AG09319 (cell line): Measurements from ENCODE around the gene MTO1.

Source experiments
- DNase-seq: peaks from one replicate; pipeline ENCODE4 v3.0.0-alpha.2; 2010; ENCODE audit warnings: low read depth; ENCODE audit errors: extremely low read depth
- CTCF ChIP-seq: IDR thresholded peaks from 2 replicates; pipeline ENCODE4 v1.5.1; 2011; ENCODE audit warnings: low read depth, mild to moderate bottlenecking, inconsistent platforms, low read length, moderate library complexity

MTO1 gene

GRCh38 chr6:73477407-73477806 lies 15.9 kb downstream of the MTO1 start:
- no peak for DNase-seq
- TF ChIP-seq CTCF, result no peak

GRCh38 chr6:73481969-73482368 lies 20.4 kb downstream of the MTO1 start:
- TF ChIP-seq CTCF, result no peak
- DNase-seq, result no peak

- no peak for DNase-seq
- TF ChIP-seq CTCF, result no peak
Measured at GRCh38 chr6:73484438-73484837, 22.9 kb downstream of the MTO1 start.

- DNase-seq, result no peak
- TF ChIP-seq CTCF, result no peak
Measured at GRCh38 chr6:73487473-73487872, 25.9 kb downstream of the MTO1 start.

- DNase-seq, result no peak
- TF ChIP-seq CTCF, result no peak
Measured at GRCh38 chr6:73491377-73491776, 29.8 kb downstream of the MTO1 start.

- no peak for DNase-seq
- TF ChIP-seq CTCF, result no peak
Measured at GRCh38 chr6:73497915-73498314, 36.4 kb downstream of the MTO1 start.

- DNase-seq, result no peak
- TF ChIP-seq CTCF, result no peak
Measured at GRCh38 chr6:73503027-73503772, 41.7 kb downstream of the MTO1 start.
